Ascending aorta (tissue), 2 donors: ENCODE measurements around the gene ZNF787. TPM values are rescaled to one million over a fixed set of nuclear protein-coding genes. Genes with fewer than 3 reads are reported as not detected.
"Not testable (repeated sequence)": the region's sequence is repeated elsewhere in the genome, so short reads cannot be mapped to it uniquely, and the experiment has no call there.

Experiments
- DNase-seq, 2 donors: peaks; one replicate each; pipeline ENCODE4 v3.0.0-alpha.2; 2019; ENCODE audit warnings: low spot score in 2 of 2
- H3K27ac ChIP-seq, 2 donors: fragments of 200-600 bp; sonication (generic); one replicate each; pipeline ENCODE4 v1.5.1; 2016 to 2017; ENCODE audit warnings: mild to moderate bottlenecking in 1 of 2
- H3K27me3 ChIP-seq: fragments of 200-600 bp; sonication (generic); one replicate; pipeline ENCODE4 v1.5.1; 2017
- H3K36me3 ChIP-seq, 2 donors: fragments of 200-600 bp; sonication (generic); one replicate each; pipeline ENCODE4 v1.5.1; 2016
- H3K4me1 ChIP-seq, 2 donors: fragments of 200-600 bp; sonication (generic); one replicate each; pipeline ENCODE4 v1.5.1; 2016 to 2017; ENCODE audit warnings: mild to moderate bottlenecking in 1 of 2
- H3K4me3 ChIP-seq, 2 donors: fragments of 200-600 bp; sonication (generic); one replicate each; pipeline ENCODE4 v1.5.1; 2016 to 2017; ENCODE audit warnings: mild to moderate bottlenecking in 1 of 2
- H3K9me3 ChIP-seq, 2 donors: fragments of 200-600 bp; sonication (generic); one replicate each; pipeline ENCODE4 v1.5.1; 2016
- CTCF ChIP-seq, 3 experiments: fragments of 200-600 bp in 2 of 3; fragments of 450-650 bp in 1 of 3; sonication (generic) in 2 of 3; IDR thresholded peaks; one replicate each; pipeline ENCODE4 v1.5.1; 2016 to 2019; ENCODE audit warnings: antibody characterized with exemption in 3 of 3, mild to moderate bottlenecking in 1 of 3, moderate library complexity in 1 of 3
- intact Hi-C: fragments of 100-400 bp; cut with DNase I; formaldehyde crosslinking; loops from one replicate; pipeline ENCODE4 v1.15.1; 2023
- total RNA-seq: library from RNA; depleted of rRNA; stranded (reverse); fragments of >200 nt; gene quantifications from one replicate; pipeline ENCODE4 v1.1.0, GENCODE V29; 2016

ZNF787 gene
- total RNA-seq, 1 donor from 2014 or later, result 18.1 TPM

DNA sequence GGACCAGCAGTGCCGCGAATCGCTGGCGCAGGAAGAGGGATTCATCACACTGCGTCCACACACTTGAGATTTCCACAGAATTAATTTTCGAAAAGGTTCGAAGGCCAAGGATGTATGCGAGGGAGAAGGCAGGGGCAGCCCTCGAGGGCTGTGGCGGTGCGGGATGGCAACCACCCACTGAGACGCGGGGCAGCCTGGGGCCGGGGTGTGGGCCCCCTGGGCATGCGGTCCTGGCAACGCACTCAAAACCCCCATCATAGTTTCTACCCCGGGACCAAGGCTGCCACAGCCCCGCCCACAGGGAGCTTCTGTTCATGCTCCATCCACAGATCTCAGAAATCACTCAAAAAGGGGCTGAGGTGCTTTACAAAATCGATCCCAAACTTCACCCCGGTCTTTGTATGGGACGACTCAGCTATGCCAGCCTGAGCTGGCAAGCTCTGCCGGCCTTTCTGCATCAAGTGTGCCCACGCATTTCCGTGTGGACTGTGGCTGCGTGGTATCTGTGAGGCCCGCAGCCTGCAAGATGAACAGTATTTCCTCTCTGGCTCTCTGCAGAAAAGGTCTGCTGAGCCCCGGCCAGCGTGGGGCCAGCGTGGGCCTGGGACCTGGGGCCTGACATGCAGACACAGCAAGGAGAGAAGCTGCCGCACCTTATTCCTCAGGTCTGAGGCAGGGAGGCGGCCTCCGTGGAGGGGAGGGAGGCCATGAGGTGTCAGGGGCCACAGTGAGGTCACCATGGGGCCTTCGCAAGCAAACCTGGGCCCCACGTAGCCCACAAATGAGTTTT lies 19.2 kb downstream of the ZNF787 start:
- Histone ChIP-seq H3K36me3 (peaks cover 29 to 44% of the 10 kb centered on the region in 2 donors), H3K4me3 (no peak overlapping the region)
- intact Hi-C loops, result no loop called here

DNA sequence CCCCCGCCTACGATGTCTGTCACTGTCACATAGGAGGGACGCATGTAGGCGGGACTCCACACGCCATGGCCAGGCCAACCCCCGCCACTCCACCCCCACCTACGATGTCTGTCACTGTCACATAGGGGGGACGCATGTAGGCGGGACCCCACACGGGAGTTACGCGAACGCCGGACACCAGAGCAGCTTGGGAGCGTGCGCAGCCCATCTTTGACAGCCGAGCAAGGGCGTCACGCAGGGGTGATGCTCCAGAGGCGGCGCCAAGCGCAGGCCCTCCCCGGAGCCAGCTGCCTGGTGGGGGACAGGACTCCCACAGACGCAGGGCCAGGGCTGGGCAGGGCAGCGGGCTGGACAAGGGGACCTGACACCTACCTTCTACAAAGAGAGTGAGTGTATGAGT lies 20.0 kb downstream of the ZNF787 start:
- DNase-seq, result no peak
- Histone ChIP-seq H3K9me3 (no peaks in the 10 kb centered on the region), H3K4me3 (no peak overlapping the region), H3K27ac (no peak overlapping the region), H3K36me3 (peaks cover 29 to 45% of the 10 kb centered on the region in 2 donors), H3K4me1 (peaks cover 0 to 7% of the 10 kb centered on the region in 2 donors), H3K27me3 (no peaks in the 10 kb centered on the region)
- intact Hi-C loops, result no loop called here
- no peak for TF ChIP-seq CTCF (IDR thresholded peaks at IDR 0.05)

More for the DNA sequence above, 19.2 kb downstream of the ZNF787 start:
- no peak for DNase-seq
- no peak overlapping the region for H3K27ac ChIP-seq
- TF ChIP-seq CTCF (IDR thresholded peaks at IDR 0.05), result no peak
- no peaks in the 10 kb centered on the region for H3K9me3 ChIP-seq
- peaks cover 0 to 7% of the 10 kb centered on the region in 2 donors for H3K4me1 ChIP-seq
- no peaks in the 10 kb centered on the region for H3K27me3 ChIP-seq

DNA sequence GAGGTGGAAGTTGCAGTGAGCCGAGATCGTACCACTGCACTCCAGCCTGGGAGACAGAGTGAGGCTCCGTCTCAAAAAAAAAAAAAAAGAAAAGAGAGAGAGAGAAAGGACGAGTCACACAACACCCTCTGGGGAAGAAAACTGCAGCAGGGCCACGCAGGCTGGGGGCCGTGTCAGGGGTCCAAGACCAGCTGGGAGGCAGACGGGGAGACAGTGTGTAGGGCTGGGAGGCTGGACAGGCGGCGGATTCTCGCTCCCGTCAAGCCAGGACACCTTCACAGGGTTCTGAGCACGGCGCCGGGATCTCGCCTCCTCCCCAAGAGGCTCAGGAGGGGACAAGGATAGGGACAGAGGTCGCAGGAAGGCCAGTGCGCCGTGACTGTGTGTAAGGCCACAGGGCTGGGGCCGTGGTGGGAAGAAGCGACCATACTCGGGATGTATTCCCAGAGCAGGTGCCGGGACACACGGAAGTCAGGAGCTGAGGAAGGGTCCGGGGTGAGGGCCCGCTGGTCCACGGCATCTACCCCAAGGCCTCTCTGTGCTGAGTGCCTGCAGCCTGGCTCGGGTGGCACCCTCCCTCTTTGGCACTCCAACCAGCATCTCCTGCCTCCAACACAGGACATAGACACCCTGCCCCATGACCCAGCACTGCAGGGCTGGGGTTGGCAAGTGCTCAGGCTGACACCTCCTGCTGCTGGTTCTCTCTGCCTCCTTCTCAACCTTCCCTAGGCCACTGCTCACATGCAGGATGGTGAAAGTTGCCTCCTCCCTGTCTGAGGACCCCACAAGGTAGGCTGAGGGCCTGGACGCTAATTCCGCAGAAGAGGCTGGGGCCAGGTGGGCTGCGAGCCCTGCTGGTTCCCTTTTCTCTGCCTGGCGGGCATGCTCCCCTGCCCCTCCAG lies 21.2 kb downstream of the ZNF787 start:
- no peak for TF ChIP-seq CTCF (IDR thresholded peaks at IDR 0.05)
- no peaks in the 10 kb centered on the region for H3K27me3 ChIP-seq
- no peaks in the 10 kb centered on the region for H3K9me3 ChIP-seq
- no peak for DNase-seq
- H3K27ac ChIP-seq, result no peak overlapping the region
- peaks cover 29 to 45% of the 10 kb centered on the region in 2 donors for H3K36me3 ChIP-seq
- intact Hi-C loops, result no loop called here
- H3K4me3 ChIP-seq, result no peak overlapping the region
- H3K4me1 ChIP-seq, result no peaks in the 10 kb centered on the region

- no peaks in the 10 kb centered on the region for H3K27me3 ChIP-seq
- DNase-seq, result no peak
- no peak overlapping the region for H3K4me3 ChIP-seq
- H3K9me3 ChIP-seq, result no peaks in the 10 kb centered on the region
- no peak for TF ChIP-seq CTCF (IDR thresholded peaks at IDR 0.05)
- peaks cover 29 to 45% of the 10 kb centered on the region in 2 donors for H3K36me3 ChIP-seq
- H3K4me1 ChIP-seq, result no peaks in the 10 kb centered on the region
- intact Hi-C loops, result no loop called here
- H3K27ac ChIP-seq, result no peak overlapping the region
These were observed 22.1 kb downstream of the ZNF787 start for GRCh38 chr19:56098731-56099568.

GRCh38 chr19:56098237-56098636 lies 22.9 kb downstream of the ZNF787 start:
- H3K9me3 ChIP-seq, DNase-seq, H3K27me3 ChIP-seq, intact Hi-C loops, H3K4me1 ChIP-seq, H3K27ac ChIP-seq, H3K4me3 ChIP-seq: not testable (repeated sequence)
- peaks cover 33 to 48% of the 10 kb centered on the region in 2 donors for H3K36me3 ChIP-seq
